Neural crest cell (in vitro differentiated cells): ENCODE measurements around the gene ALK. TPM values are rescaled to one million over a fixed set of nuclear protein-coding genes. Genes with fewer than 3 reads are reported as not detected.

Source experiments
- DNase-seq: peaks from one replicate; pipeline ENCODE4 v3.0.0; 2021; ENCODE audit warnings: low read depth, mixed read lengths, low spot score
- H3K27ac Mint-ChIP-seq: one replicate; pipeline ENCODE4 v1.8.0; 2021; ENCODE audit warnings: mild to moderate bottlenecking, mixed read lengths; ENCODE audit not compliant: unreplicated experiment
- H3K27me3 Mint-ChIP-seq: 2 replicates; pipeline ENCODE4 v1.8.0; 2021; ENCODE audit warnings: low read depth, mild to moderate bottlenecking, mixed read lengths
- H3K36me3 Mint-ChIP-seq: 2 replicates; pipeline ENCODE4 v1.8.0; 2021; ENCODE audit warnings: low read depth, mild to moderate bottlenecking, mixed read lengths
- H3K4me1 Mint-ChIP-seq: 2 replicates; pipeline ENCODE4 v1.8.0; 2021; ENCODE audit warnings: mixed read lengths
- H3K4me3 Mint-ChIP-seq: one replicate; pipeline ENCODE4 v1.8.0; 2021; ENCODE audit warnings: mild to moderate bottlenecking, mixed read lengths
- H3K9me3 Mint-ChIP-seq: 2 replicates; pipeline ENCODE4 v1.8.0; 2021; ENCODE audit warnings: mixed read lengths
- CTCF ChIP-seq: fragments of 200-600 bp; sonication (generic); conservative IDR thresholded peaks from 2 replicates; pipeline ENCODE4 v1.5.0; 2021; ENCODE audit warnings: antibody characterized with exemption, mild to moderate bottlenecking
- total RNA-seq: library from RNA; stranded (reverse); gene quantifications from 2 replicates; pipeline ENCODE4 v1.2.1, GENCODE V29; 2021

The ALK gene
- total RNA-seq, 1 donor from 2014 or later = 2.0 TPM

GRCh38 chr2:29744976-29745375 lies 176.4 kb downstream of the ALK start:
- no peaks in the 10 kb centered on the region for H3K27me3 Mint-ChIP-seq
- DNase-seq = no peak
- no peak overlapping the region for H3K27ac Mint-ChIP-seq
- peaks cover 26% of the 10 kb centered on the region for H3K4me1 Mint-ChIP-seq
- TF ChIP-seq CTCF = no peak
- H3K36me3 Mint-ChIP-seq = no peaks in the 10 kb centered on the region
- no peaks in the 10 kb centered on the region for H3K9me3 Mint-ChIP-seq
- no peak overlapping the region for H3K4me3 Mint-ChIP-seq

DNA sequence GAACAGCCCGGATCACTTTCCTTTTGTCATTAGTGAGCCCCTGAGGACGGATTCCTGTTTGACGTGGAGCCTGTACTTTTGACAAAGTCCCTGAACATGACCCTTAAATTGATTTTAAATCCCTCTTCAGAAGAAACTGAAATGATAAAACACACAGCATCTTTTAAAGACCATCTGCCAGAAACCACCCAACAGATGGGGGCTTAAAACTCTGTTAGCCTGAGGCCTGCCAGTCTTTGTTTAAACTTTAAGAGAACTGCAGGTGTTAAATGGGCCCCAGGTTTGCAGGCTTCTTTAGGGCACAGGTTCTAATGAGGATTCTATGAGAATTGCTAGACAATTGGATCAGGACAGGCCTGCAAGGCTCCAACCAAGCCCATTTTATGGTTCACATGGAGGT lies 177.9 kb downstream of the ALK start:
- H3K4me1 Mint-ChIP-seq = peaks cover 27% of the 10 kb centered on the region
- no peaks in the 10 kb centered on the region for H3K9me3 Mint-ChIP-seq
- no peak overlapping the region for H3K27ac Mint-ChIP-seq
- no peak for DNase-seq
- H3K27me3 Mint-ChIP-seq = no peaks in the 10 kb centered on the region
- TF ChIP-seq CTCF = no peak
- H3K36me3 Mint-ChIP-seq = no peaks in the 10 kb centered on the region
- no peak overlapping the region for H3K4me3 Mint-ChIP-seq

DNA sequence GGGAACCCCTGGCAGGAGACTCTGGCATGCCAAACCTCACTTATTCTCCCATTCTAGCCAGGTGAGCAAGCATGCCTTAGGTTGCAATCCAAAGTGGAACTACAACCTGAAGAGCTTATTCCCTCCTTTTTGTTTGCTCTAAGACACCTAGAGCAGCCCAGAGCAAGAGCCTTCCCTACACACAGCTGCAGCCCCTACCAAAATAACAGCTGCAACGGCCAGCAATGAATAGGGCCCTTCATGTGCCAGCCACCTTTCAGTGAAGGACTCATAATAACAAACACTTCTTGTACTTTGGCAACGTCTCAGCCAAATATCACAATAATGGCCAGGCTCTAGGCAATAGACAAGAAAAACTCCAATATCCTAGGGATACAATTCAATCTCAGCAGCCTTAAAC lies 178.7 kb downstream of the ALK start:
- Mint-ChIP-seq H3K36me3 (no peaks in the 10 kb centered on the region), H3K4me3 (no peak overlapping the region), H3K4me1 (peaks cover 27% of the 10 kb centered on the region), H3K27ac (no peak overlapping the region), H3K9me3 (no peaks in the 10 kb centered on the region), H3K27me3 (no peaks in the 10 kb centered on the region)
- DNase-seq = no peak
- TF ChIP-seq CTCF = no peak

GRCh38 chr2:29741132-29741531 lies 180.3 kb downstream of the ALK start:
- Mint-ChIP-seq H3K4me1 (peaks cover 27% of the 10 kb centered on the region), H3K36me3 (no peaks in the 10 kb centered on the region), H3K9me3 (no peaks in the 10 kb centered on the region), H3K4me3 (no peak overlapping the region), H3K27ac (no peak overlapping the region), H3K27me3 (no peaks in the 10 kb centered on the region)
- TF ChIP-seq CTCF = no peak
- DNase-seq = no peak

DNA sequence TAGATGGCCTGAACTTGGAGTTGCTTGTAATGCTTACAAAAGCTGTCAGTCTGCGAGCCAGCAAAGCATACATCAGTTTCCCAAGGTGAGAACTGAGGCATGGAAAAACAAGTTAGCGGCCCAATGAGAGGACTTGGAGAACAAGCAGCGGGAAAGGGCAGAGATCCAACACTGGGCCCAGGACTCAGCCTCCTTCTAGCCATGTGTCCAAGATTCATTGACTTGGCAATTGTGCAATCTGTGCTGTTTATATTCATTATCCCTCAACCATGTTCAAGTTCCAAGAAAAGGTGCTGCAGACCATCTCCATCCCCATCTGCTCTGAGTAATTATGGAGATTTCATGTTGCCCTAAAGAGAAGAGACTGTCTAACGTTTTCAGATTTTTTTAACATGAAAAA lies 187.4 kb downstream of the ALK start:
- TF ChIP-seq CTCF = no peak
- no peak overlapping the region for H3K27ac Mint-ChIP-seq
- H3K4me3 Mint-ChIP-seq = no peak overlapping the region
- no peaks in the 10 kb centered on the region for H3K27me3 Mint-ChIP-seq
- peaks cover 10% of the 10 kb centered on the region for H3K4me1 Mint-ChIP-seq
- DNase-seq = no peak
- no peaks in the 10 kb centered on the region for H3K9me3 Mint-ChIP-seq
- no peaks in the 10 kb centered on the region for H3K36me3 Mint-ChIP-seq

DNA sequence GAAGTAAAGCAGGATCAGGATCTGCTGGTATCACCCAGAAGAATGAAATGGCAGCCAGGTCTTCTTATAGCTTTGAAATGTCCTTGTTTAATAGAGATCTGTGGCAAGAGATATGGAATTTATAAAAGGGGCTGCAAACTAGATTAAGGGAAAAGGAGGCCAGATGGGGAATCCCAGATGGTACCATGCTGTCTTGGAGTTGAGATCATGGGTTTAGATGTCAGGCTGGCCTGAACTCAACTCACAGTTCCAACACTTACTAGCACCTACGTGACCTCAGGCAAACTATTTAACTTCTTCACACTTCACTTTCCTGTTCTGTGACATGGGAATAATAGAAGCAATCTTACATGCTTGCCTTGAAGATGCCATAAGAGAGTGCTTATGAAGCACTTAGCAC lies 188.2 kb downstream of the ALK start:
- H3K36me3 Mint-ChIP-seq = no peaks in the 10 kb centered on the region

More for the DNA sequence above, 188.2 kb downstream of the ALK start:
- Mint-ChIP-seq H3K4me1 (peaks cover 15% of the 10 kb centered on the region), H3K9me3 (no peaks in the 10 kb centered on the region), H3K4me3 (no peak overlapping the region), H3K27me3 (no peaks in the 10 kb centered on the region), H3K27ac (no peak overlapping the region)
- TF ChIP-seq CTCF = no peak
- DNase-seq = no peak
